Measurements from ENCODE around the gene KIRREL3. TPM values are rescaled to one million over a fixed set of nuclear protein-coding genes. Genes with fewer than 3 reads are reported as not detected.

The KIRREL3 gene
- total and polyA plus RNA-seq, 2 donors (not counting 3 experiments of a cell fraction or from before 2014, with no cell fraction given), result not detected

DNA sequence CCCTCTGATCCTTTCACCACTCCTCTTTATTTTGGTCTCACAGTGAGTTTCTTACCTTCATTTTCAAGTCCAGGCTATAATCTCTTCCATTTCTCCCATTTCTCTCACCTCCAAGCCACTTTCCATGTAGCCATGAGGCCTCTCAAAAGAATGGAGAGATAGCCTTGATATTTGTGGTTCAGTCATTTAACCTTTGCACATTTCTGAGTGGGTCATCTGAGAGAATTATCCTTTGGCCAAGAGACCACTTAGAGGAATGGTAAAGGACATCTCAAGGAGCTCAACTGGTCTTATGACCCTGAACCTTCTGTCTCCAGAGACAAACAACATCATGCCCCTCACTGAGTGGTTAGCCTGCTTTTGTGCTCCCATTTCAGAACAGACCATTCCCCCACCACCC, 121.1 kb downstream of the KIRREL3 start:
- no peaks in the 10 kb centered on the region for H3K9me1 ChIP-seq (replicated peaks; ENCODE audit: control insufficient read depth, extremely low read depth, insufficient read depth, low read length)
- H3K36me3 ChIP-seq (ENCODE audit: control insufficient read depth in 2 of 2, extremely low read depth in 1 of 2, insufficient read depth in 2 of 2, low read length in 2 of 2), result no peaks in the 10 kb centered on the region
- intact Hi-C loops (cut with micrococcal nuclease), result no loop called here
- DNase-seq (ENCODE audit: low read depth, low spot score), result no peak
- CTCF ChIA-PET, result no interaction called here
- no TSS peak for BruUV-seq (replicated peaks)
- no peak overlapping the region for H3K4me2 ChIP-seq (ENCODE audit: insufficient read depth, low read length)
- H3K27ac ChIP-seq (ENCODE audit: insufficient read depth, low read depth, low read length), result no peak overlapping the region
- H2AFZ ChIP-seq (ENCODE audit: low read depth, low read length), result no peak overlapping the region
- H3K27me3 ChIP-seq (ENCODE audit: control insufficient read depth in 2 of 2, insufficient read depth in 2 of 2, low read length in 2 of 2), result no peaks in the 10 kb centered on the region
- no peak overlapping the region for H3K4me3 ChIP-seq (replicated peaks in 1 of 3; ENCODE audit: insufficient read depth in 1 of 3, low read depth in 1 of 3, low read length in 3 of 3)
- dilution Hi-C loops (cut with MboI; ENCODE audit: extremely low pct_ligation_motif_present, low sequenced_read_pairs), result no loop called here
- no peak for FAIRE-seq
- TF ChIP-seq JUN (IDR thresholded peaks at IDR 0.05; ENCODE audit: borderline replicate concordance, insufficient read depth, insufficient read length, low read depth) (no peak), POLR2A (IDR thresholded peaks at IDR 0.05; ENCODE audit: low read depth, low read length) (no peak), EZH2 (IDR thresholded peaks at IDR 0.05; ENCODE audit: borderline replicate concordance, low read depth, low read length, severe bottlenecking) (no peak), FOS (IDR thresholded peaks at IDR 0.05; ENCODE audit: borderline replicate concordance, insufficient read depth, low read length) (no peak), MYC (IDR thresholded peaks at IDR 0.05; ENCODE audit: low read depth, low read length) (no peak), GATA2 (IDR thresholded peaks at IDR 0.05; ENCODE audit: insufficient read depth, insufficient read length, low read depth, low read length) (no peak), POLR2AphosphoS5 (IDR thresholded peaks at IDR 0.05; ENCODE audit: insufficient read depth, low read depth, low read length) (no peak)
- TF ChIP-seq, protein P1, sequence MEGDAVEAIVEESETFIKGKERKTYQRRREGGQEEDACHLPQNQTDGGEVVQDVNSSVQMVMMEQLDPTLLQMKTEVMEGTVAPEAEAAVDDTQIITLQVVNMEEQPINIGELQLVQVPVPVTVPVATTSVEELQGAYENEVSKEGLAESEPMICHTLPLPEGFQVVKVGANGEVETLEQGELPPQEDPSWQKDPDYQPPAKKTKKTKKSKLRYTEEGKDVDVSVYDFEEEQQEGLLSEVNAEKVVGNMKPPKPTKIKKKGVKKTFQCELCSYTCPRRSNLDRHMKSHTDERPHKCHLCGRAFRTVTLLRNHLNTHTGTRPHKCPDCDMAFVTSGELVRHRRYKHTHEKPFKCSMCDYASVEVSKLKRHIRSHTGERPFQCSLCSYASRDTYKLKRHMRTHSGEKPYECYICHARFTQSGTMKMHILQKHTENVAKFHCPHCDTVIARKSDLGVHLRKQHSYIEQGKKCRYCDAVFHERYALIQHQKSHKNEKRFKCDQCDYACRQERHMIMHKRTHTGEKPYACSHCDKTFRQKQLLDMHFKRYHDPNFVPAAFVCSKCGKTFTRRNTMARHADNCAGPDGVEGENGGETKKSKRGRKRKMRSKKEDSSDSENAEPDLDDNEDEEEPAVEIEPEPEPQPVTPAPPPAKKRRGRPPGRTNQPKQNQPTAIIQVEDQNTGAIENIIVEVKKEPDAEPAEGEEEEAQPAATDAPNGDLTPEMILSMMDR (IDR thresholded peaks at IDR 0.05; ENCODE audit: extremely low read depth in 1 of 2, insufficient read depth in 1 of 2, low read depth in 1 of 2, low read length in 2 of 2), result no peak
- TF ChIP-seq, protein P2, sequence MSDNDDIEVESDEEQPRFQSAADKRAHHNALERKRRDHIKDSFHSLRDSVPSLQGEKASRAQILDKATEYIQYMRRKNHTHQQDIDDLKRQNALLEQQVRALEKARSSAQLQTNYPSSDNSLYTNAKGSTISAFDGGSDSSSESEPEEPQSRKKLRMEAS (IDR thresholded peaks at IDR 0.05; ENCODE audit: insufficient read depth, insufficient read length), result no peak
- H3K4me1 ChIP-seq (ENCODE audit: control insufficient read depth, extremely low read depth, insufficient read depth, low read length), result no peaks in the 10 kb centered on the region
- no peaks in the 10 kb centered on the region for H4K20me1 ChIP-seq (replicated peaks; ENCODE audit: control insufficient read depth, extremely low read depth, insufficient read depth, low read length)
- no peaks in the 10 kb centered on the region for H3K79me2 ChIP-seq (ENCODE audit: control insufficient read depth, insufficient read depth, low read length)
- no peak overlapping the region for H3K9ac ChIP-seq (replicated peaks; ENCODE audit: extremely low read depth, insufficient read depth, low read length)
- POLR2A ChIA-PET, result no interaction called here
- no peaks in the 10 kb centered on the region for H3K9me3 ChIP-seq (replicated peaks; ENCODE audit: control insufficient read depth, insufficient read depth, low read length)

Measured in endothelial cell of umbilical vein (primary cell).